Panc1 (cell line): ENCODE data around the gene SDK1. TPM values are rescaled to one million over a fixed set of nuclear protein-coding genes. Genes with fewer than 3 reads are reported as not detected.

Experiments
- ATAC-seq: fragments of 200-7000 bp; cut with Tn5 transposase; 2 replicates; pipeline ENCODE4 v1.9.1; 2020; ENCODE audit warnings: mild to moderate bottlenecking, moderate library complexity
- BruUV-seq: library from RNA; stranded (reverse); fragments of 400-500 nt; replicated peaks from 2 replicates; lab custom pipeline; 2021; lab: Mats Ljungman, UMichigan
- CTCF ChIA-PET: fragments of 300-600 bp; sonication (Branson Sonifier 250); formaldehyde crosslinking; loops from one replicate; lab custom pipeline; 2022; ENCODE audit warnings: antibody characterized with exemption; lab: Charles Lee
- POLR2A ChIA-PET: fragments of 300-600 bp; sonication (Branson Sonifier 250); formaldehyde crosslinking; loops from one replicate; lab custom pipeline; 2022; ENCODE audit warnings: antibody characterized with exemption; lab: Charles Lee
- DNase-seq: peaks from one replicate; pipeline ENCODE4 v3.0.0-alpha.2; 2010; ENCODE audit warnings: low read depth, low spot score
- H3K27ac ChIP-seq: 2 replicates; pipeline ENCODE4 v1.5.1; 2011; ENCODE audit warnings: mild to moderate bottlenecking, low read length, inconsistent platforms
- H3K27me3 ChIP-seq: fragments of 200-500 bp; sonication (Bioruptor generic); 2 replicates; pipeline ENCODE4 v1.6.0; 2014; ENCODE audit warnings: low read length, inconsistent platforms; ENCODE audit not compliant: control insufficient read depth, insufficient read depth
- H3K36me3 ChIP-seq: fragments of 200-500 bp; sonication (Bioruptor generic); 2 replicates; pipeline ENCODE4 v1.5.1; 2014; ENCODE audit warnings: inconsistent platforms, mild to moderate bottlenecking, low read length, moderate library complexity; ENCODE audit not compliant: control insufficient read depth, insufficient read depth
- H3K4me1 ChIP-seq: 2 replicates; pipeline ENCODE4 v1.5.1; 2011; ENCODE audit warnings: inconsistent platforms, mild to moderate bottlenecking, low read length, moderate library complexity; ENCODE audit not compliant: control insufficient read depth, insufficient read depth
- H3K4me3 ChIP-seq, 2 experiments: 2 replicates each; pipeline ENCODE4 v1.5.1; 2011 to 2012; ENCODE audit warnings: low read depth in 2 of 2, low read length in 2 of 2, mild to moderate bottlenecking in 2 of 2, inconsistent platforms in 1 of 2, moderate library complexity in 1 of 2
- H3K9me3 ChIP-seq: fragments of 200-500 bp; sonication (Bioruptor generic); 2 replicates; pipeline ENCODE4 v1.5.1; 2014; ENCODE audit warnings: low read depth, mild to moderate bottlenecking, inconsistent platforms, low read length, moderate library complexity; ENCODE audit not compliant: control insufficient read depth, insufficient read depth
- CTCF ChIP-seq: fragments of 450-650 bp; IDR thresholded peaks from 2 replicates; pipeline ENCODE4 v1.5.1; 2017; ENCODE audit warnings: mild to moderate bottlenecking
- POLR2AphosphoS5 ChIP-seq: IDR thresholded peaks from 2 replicates; pipeline ENCODE4 v1.6.1; 2012; ENCODE audit warnings: mild to moderate bottlenecking, low read depth, low read length, moderate library complexity
- REST ChIP-seq, 2 experiments: IDR thresholded peaks; 2 replicates each; pipeline ENCODE4 v1.6.1; 2011 to 2012; ENCODE audit warnings: low read depth in 2 of 2, control low read depth in 1 of 2, low read length in 1 of 2, mild to moderate bottlenecking in 1 of 2, moderate library complexity in 1 of 2; ENCODE audit not compliant: insufficient read depth in 1 of 2
- SIN3A ChIP-seq: IDR thresholded peaks from 2 replicates; pipeline ENCODE4 v1.6.1; 2012; ENCODE audit warnings: low read depth, mild to moderate bottlenecking, low read length, moderate library complexity, borderline replicate concordance; ENCODE audit not compliant: insufficient read depth
- TCF7L2 ChIP-seq: IDR thresholded peaks from 2 replicates; pipeline ENCODE4 v1.6.1; 2011; ENCODE audit warnings: mild to moderate bottlenecking, low read depth, low read length, inconsistent platforms
- in situ Hi-C: cut with HindIII; loops from 2 replicates; pipeline ENCODE4 v1.10.0; 2016; ENCODE audit warnings: low sequenced_read_pairs, low pct_unique_long_range_greater_than_20kb
- intact Hi-C: fragments of 100-400 bp; cut with micrococcal nuclease; formaldehyde crosslinking; loops from one replicate; pipeline ENCODE4 v1.10.0; 2022; ENCODE audit not compliant: unreplicated experiment
- total RNA-seq: library from RNA; stranded (reverse); gene quantifications from one replicate; pipeline ENCODE4 v1.2.1, GENCODE V29; 2021; ENCODE audit not compliant: unreplicated experiment

The SDK1 gene
- total RNA-seq, 1 experiment from 2014 or later: 47.4 TPM

DNA sequence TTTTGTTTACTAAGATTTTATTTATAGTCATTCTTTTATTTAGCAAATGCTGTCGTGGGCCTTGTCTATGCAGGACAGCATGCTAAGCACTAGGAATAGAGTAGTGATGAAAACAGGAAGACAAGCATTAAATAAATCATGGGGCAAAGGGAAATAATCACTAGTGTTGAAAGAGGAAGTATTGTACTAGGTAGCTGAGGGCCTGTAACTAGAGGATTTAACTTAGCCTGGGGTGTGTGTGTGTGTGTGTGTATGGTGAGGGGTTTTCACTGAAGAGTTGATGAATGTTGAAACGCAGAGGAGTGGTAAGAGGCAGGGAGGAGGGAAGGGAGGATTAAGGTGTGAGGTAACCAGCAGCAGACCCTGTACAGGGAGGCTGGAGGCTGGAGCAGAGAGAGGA lies 446.4 kb downstream of the SDK1 start:
- no peak for ATAC-seq
- no peaks in the 10 kb centered on the region for H3K9me3 ChIP-seq
- no peaks in the 10 kb centered on the region for H3K27me3 ChIP-seq
- no peaks in the 10 kb centered on the region for H3K4me1 ChIP-seq
- TF ChIP-seq CTCF: no peak
- POLR2A ChIA-PET: no interaction called here
- CTCF ChIA-PET: no interaction called here
- no peak for DNase-seq
- BruUV-seq: no TSS peak
- no peak overlapping the region for H3K27ac ChIP-seq
- in situ Hi-C loops: no loop called here
- H3K36me3 ChIP-seq: no peaks in the 10 kb centered on the region
- no peak overlapping the region for H3K4me3 ChIP-seq
- intact Hi-C loops: no loop called here

- peak overlapping the region; percentile 6; the same call in 1 of the 2 replicates for H3K27ac ChIP-seq
- no TSS peak for BruUV-seq
- no peak for TF ChIP-seq REST (IDR thresholded peaks at IDR 0.05; ENCODE audit: insufficient read depth in 1 of 2, low read depth in 2 of 2, low read length in 1 of 2)
- H3K36me3 ChIP-seq: no peaks in the 10 kb centered on the region
- no peak overlapping the region for H3K4me3 ChIP-seq
- in situ Hi-C loops: no loop called here
- no peaks in the 10 kb centered on the region for H3K9me3 ChIP-seq
- intact Hi-C loops: no loop called here
- CTCF ChIA-PET: no interaction called here
- POLR2A ChIA-PET: no interaction called here
- DNase-seq (no peak), ATAC-seq (no peak)
- peaks cover 1% of the 10 kb centered on the region; the same call in 1 of the 2 replicates for H3K4me1 ChIP-seq
- no peaks in the 10 kb centered on the region for H3K27me3 ChIP-seq
These were observed 447.3 kb downstream of the SDK1 start for GRCh38 chr7:3748389-3748788.

DNA sequence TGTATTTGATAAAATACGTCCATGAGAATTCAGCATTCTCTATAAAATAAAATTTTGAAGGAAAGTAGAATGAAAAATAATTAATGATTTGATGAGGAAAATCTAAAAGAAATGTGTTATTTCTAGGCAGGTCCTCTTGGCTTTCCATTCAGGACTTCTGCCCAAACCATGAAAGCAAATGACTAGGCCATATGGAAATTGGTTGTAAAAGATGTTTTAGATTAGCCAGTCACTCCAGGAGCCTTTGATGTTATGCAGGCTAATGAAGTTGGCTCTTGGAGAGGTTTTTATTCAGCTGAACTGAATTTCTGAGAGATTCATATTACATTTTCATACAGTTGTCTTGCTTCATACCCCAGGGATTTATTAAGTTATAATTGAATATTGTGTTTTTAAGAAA lies 452.8 kb downstream of the SDK1 start:
- ChIA-PET POLR2A (no interaction called here), CTCF (no interaction called here)
- peaks cover 38% of the 10 kb centered on the region for H3K4me1 ChIP-seq
- no peak for DNase-seq
- TF ChIP-seq CTCF (no peak), SIN3A (no peak), TCF7L2 (no peak; the same call in 1 of the 2 replicates), REST (IDR thresholded peaks at IDR 0.05; ENCODE audit: insufficient read depth in 1 of 2, low read depth in 2 of 2, low read length in 1 of 2) (no peak), POLR2AphosphoS5 (no peak)
- H3K9me3 ChIP-seq: no peaks in the 10 kb centered on the region
- H3K27me3 ChIP-seq: no peaks in the 10 kb centered on the region
- H3K36me3 ChIP-seq: no peaks in the 10 kb centered on the region
- H3K27ac ChIP-seq: peak overlapping the region; percentile 98; the same call in 1 of the 2 replicates
- in situ Hi-C loops (no loop called here), intact Hi-C loops (no loop called here)
- ATAC-seq: no peak
- no peak overlapping the region for H3K4me3 ChIP-seq
- no TSS peak for BruUV-seq
